OCI-LY1 (cell line): ENCODE measurements around the gene CCDC32.

Experiments used
- EZH2 ChIP-seq: fragments of 200-600 bp; sonication (generic), shearing (Covaris generic); IDR thresholded peaks from 2 replicates; pipeline ENCODE4 v1.8.0; 2017; ENCODE audit warnings: borderline replicate concordance, mixed run types, mild to moderate bottlenecking, antibody characterized with exemption, low read length, moderate library complexity, mixed read lengths
- TF ChIP-seq, protein P1 (sequence below): fragments of 200-600 bp; sonication (generic), shearing (Covaris generic); IDR thresholded peaks from 2 replicates; pipeline ENCODE4 v1.5.1; 2017; ENCODE audit warnings: mild to moderate bottlenecking, antibody characterized with exemption, low read length, moderate library complexity, mixed read lengths

DNA sequence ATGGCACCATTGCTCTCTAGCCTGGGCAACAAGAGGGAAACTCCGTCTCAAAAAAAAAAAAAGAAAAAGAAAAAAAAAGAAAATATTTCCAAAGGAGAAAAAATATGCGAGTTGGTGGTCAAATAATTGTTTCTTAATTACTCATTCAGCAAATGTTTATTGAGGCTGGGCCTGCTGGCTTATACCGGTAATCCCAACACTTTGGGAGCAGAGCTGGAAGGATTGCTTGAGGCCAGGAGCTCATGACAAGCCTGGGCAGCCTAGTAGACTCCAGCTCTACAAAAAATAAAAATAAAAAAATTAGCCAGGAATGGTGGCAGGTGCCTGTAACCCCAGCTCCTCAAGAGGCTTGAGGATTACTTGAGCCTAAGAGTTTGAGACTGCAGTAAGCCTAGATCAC lies 33.3 kb upstream of the CCDC32 start:
- TF ChIP-seq, protein P1, sequence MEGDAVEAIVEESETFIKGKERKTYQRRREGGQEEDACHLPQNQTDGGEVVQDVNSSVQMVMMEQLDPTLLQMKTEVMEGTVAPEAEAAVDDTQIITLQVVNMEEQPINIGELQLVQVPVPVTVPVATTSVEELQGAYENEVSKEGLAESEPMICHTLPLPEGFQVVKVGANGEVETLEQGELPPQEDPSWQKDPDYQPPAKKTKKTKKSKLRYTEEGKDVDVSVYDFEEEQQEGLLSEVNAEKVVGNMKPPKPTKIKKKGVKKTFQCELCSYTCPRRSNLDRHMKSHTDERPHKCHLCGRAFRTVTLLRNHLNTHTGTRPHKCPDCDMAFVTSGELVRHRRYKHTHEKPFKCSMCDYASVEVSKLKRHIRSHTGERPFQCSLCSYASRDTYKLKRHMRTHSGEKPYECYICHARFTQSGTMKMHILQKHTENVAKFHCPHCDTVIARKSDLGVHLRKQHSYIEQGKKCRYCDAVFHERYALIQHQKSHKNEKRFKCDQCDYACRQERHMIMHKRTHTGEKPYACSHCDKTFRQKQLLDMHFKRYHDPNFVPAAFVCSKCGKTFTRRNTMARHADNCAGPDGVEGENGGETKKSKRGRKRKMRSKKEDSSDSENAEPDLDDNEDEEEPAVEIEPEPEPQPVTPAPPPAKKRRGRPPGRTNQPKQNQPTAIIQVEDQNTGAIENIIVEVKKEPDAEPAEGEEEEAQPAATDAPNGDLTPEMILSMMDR, result no peak
- TF ChIP-seq EZH2, result no peak
